K562 (cell line): ENCODE data around the gene TCF12. TPM values are rescaled to one million over a fixed set of nuclear protein-coding genes. Genes with fewer than 3 reads are reported as not detected.

Experiments used
- ATAC-seq: fragments of 200-7000 bp; cut with Tn5 transposase; 3 replicates; pipeline ENCODE4 v1.9.1; 2020; ENCODE audit warnings: moderate library complexity
- BruUV-seq: library from RNA; stranded (reverse); fragments of 400-500 nt; replicated peaks from 2 replicates; lab custom pipeline; 2021; lab: Mats Ljungman, UMichigan
- CTCF ChIA-PET: fragments of 300-600 bp; formaldehyde crosslinking; extraction: SDS; loops from one replicate; lab custom pipeline; 2021; ENCODE audit warnings: low intra/inter-chr PET ratio; lab: Yijun Ruan, JAX
- POLR2A ChIA-PET: fragments of 300-600, 350-650 bp; sonication (Branson Sonifier 250); formaldehyde crosslinking; extraction: SDS; loops from one replicate; lab custom pipeline; 2021; ENCODE audit warnings: antibody characterized with exemption, inconsistent platforms; lab: Yijun Ruan, JAX
- DNase-seq, 4 experiments: peaks; one replicate each; pipeline versions ENCODE4 v3.0.0 to v3.0.0-alpha.2; 2011 to 2018; ENCODE audit warnings: low spot score in 3 of 4, mixed read lengths in 3 of 4; ENCODE audit errors: extremely low read depth in 1 of 4
- FAIRE-seq: peaks from 2 replicates; lab custom pipeline; 2011; peaks lifted over from hg19 to GRCh38; lab: Jason Lieb, UNC
- H2AFZ ChIP-seq: 2 replicates; pipeline ENCODE4 v1.6.0; 2011; ENCODE audit warnings: low read depth, low read length, control low read depth, inconsistent platforms
- H3K27ac ChIP-seq: fragments of 200-600 bp; 3 replicates; pipeline ENCODE4 v1.8.0; 2011; ENCODE audit warnings: low read depth, mild to moderate bottlenecking, control low read depth, inconsistent platforms, low read length, moderate library complexity, mixed read lengths; ENCODE audit errors: extremely low read depth
- H3K27me3 ChIP-seq, 2 experiments: fragments of 300-600 bp in 1 of 2; 2 replicates in 1 of 2; 3 replicates in 1 of 2; pipeline versions ENCODE4 v1.6.0 to v1.8.0; 2011; ENCODE audit warnings: inconsistent platforms in 2 of 2, low read length in 2 of 2, mild to moderate bottlenecking in 1 of 2, mixed read lengths in 1 of 2, moderate library complexity in 1 of 2; ENCODE audit not compliant: control insufficient read depth in 2 of 2, insufficient read depth in 2 of 2
- H3K36me3 ChIP-seq: fragments of 300-600 bp; 3 replicates; pipeline ENCODE4 v1.8.0; 2011; ENCODE audit warnings: mild to moderate bottlenecking, low read length, inconsistent platforms; ENCODE audit not compliant: control insufficient read depth, insufficient read depth
- H3K4me1 ChIP-seq, 2 experiments: fragments of 200-600 bp in 1 of 2; replicated peaks in 1 of 2; 2 replicates in 1 of 2; 3 replicates in 1 of 2; pipeline versions ENCODE4 v1.5.1 to v1.8.0; 2011; ENCODE audit warnings: inconsistent platforms in 2 of 2, low read length in 2 of 2, mild to moderate bottlenecking in 1 of 2, mixed read lengths in 1 of 2, moderate library complexity in 1 of 2; ENCODE audit not compliant: control insufficient read depth in 2 of 2, insufficient read depth in 2 of 2
- H3K4me2 ChIP-seq: 2 replicates; pipeline ENCODE4 v1.6.1; 2011; ENCODE audit warnings: low read length, control low read depth, inconsistent platforms, mixed read lengths; ENCODE audit not compliant: insufficient read depth
- H3K4me3 ChIP-seq: fragments of 200-600 bp; sonication (generic), shearing (Covaris generic); 2 replicates; pipeline ENCODE4 v1.5.1; 2016; ENCODE audit warnings: control low read depth, inconsistent platforms
- H3K79me2 ChIP-seq: fragments of 200-600 bp; 3 replicates; pipeline ENCODE4 v1.8.0; 2011; ENCODE audit warnings: low read length, inconsistent platforms; ENCODE audit not compliant: control insufficient read depth, insufficient read depth
- H3K9ac ChIP-seq, 2 experiments: 2 replicates each; pipeline versions ENCODE4 v1.6.0 to v1.6.1; 2011; ENCODE audit warnings: low read depth in 2 of 2, low read length in 2 of 2, control low read depth in 1 of 2, inconsistent platforms in 1 of 2, mild to moderate bottlenecking in 1 of 2, mixed read lengths in 1 of 2; ENCODE audit not compliant: insufficient read depth in 1 of 2
- H3K9me1 ChIP-seq: one replicate; pipeline ENCODE4 v1.6.0; 2011; ENCODE audit warnings: inconsistent platforms, mild to moderate bottlenecking, low read length, moderate library complexity; ENCODE audit not compliant: control insufficient read depth, insufficient read depth
- H3K9me3 ChIP-seq: replicated peaks from 2 replicates; pipeline ENCODE4 v1.5.1; 2011; ENCODE audit warnings: low read depth, low read length, inconsistent platforms; ENCODE audit not compliant: control insufficient read depth, insufficient read depth
- H4K20me1 ChIP-seq: replicated peaks from 2 replicates; pipeline ENCODE4 v1.6.1; 2011; ENCODE audit warnings: low read length, inconsistent platforms, mixed read lengths; ENCODE audit not compliant: control insufficient read depth, insufficient read depth
- ARHGAP35 ChIP-seq: fragments of 450-650 bp; IDR thresholded peaks from 2 replicates; pipeline ENCODE4 v1.6.1; 2018; ENCODE audit not compliant: partially characterized antibody
- ATF6 ChIP-seq: sonication (generic); formaldehyde crosslinking; IDR thresholded peaks from 2 replicates; pipeline ENCODE4 v1.4.0; 2020; ENCODE audit warnings: mild to moderate bottlenecking, missing genetic modification reagents
- HMGN3 ChIP-seq: IDR thresholded peaks from 2 replicates; pipeline ENCODE4 v1.6.1; 2011; ENCODE audit warnings: borderline replicate concordance, low read depth, mild to moderate bottlenecking, mixed read lengths, low read length; ENCODE audit not compliant: insufficient read length; ENCODE audit errors: extremely low read depth
- KAT8 ChIP-seq: fragments of 450-650 bp; IDR thresholded peaks from 2 replicates; pipeline ENCODE4 v1.6.1; 2016; ENCODE audit warnings: low read depth, mild to moderate bottlenecking
- NFXL1 ChIP-seq: fragments of 450-650 bp; formaldehyde crosslinking; IDR thresholded peaks from 2 replicates; pipeline ENCODE4 v1.4.0; 2021; ENCODE audit warnings: mild to moderate bottlenecking
- U2AF1 ChIP-seq: fragments of 200-400 bp; formaldehyde crosslinking; optimal IDR thresholded peaks from 2 replicates; pipeline ENCODE3; 2017; ENCODE audit warnings: mild to moderate bottlenecking, low read depth, low read length, moderate library complexity
- WHSC1 ChIP-seq: IDR thresholded peaks from one replicate; pipeline ENCODE4 v1.6.1; 2012; ENCODE audit warnings: low read length, control low read depth, inconsistent platforms
- ZNF146 ChIP-seq: IDR thresholded peaks from one replicate; pipeline ENCODE4 v1.6.1; 2018; ENCODE audit warnings: missing compliant biosample characterization; ENCODE audit not compliant: unreplicated experiment
- ZNF174 ChIP-seq: fragments of 250-450 bp; sonication (Bioruptor Pico); IDR thresholded peaks from 2 replicates; pipeline ENCODE4 v1.4.0; 2020; ENCODE audit warnings: mild to moderate bottlenecking
- ZNF316 ChIP-seq: fragments of 450-650 bp; IDR thresholded peaks from 2 replicates; pipeline ENCODE4 v1.6.1; 2016
- ZNF695 ChIP-seq: fragments of 450-650 bp; formaldehyde crosslinking; IDR thresholded peaks from 2 replicates; pipeline ENCODE4 v1.4.0; 2020; ENCODE audit warnings: mild to moderate bottlenecking, moderate library complexity
- ZNF764 ChIP-seq: fragments of 250-450 bp; sonication (Bioruptor Pico); IDR thresholded peaks from 2 replicates; pipeline ENCODE4 v1.4.0; 2020; ENCODE audit warnings: low read depth, mild to moderate bottlenecking, moderate library complexity
- ZNF766 ChIP-seq: fragments of 200-800 bp; sonication (Bioruptor generic); conservative IDR thresholded peaks from 2 replicates; pipeline ENCODE4 v1.6.1; 2016; ENCODE audit warnings: missing genetic modification characterization, missing compliant biosample characterization
- WGBS: fragments of 100-300 bp; shearing (Covaris generic); methylation state at CpG from one replicate; pipeline ENCODE4 v1.1.6; 2016; ENCODE audit warnings: low coverage, mixed read lengths; ENCODE audit not compliant: insufficient coverage; ENCODE audit errors: missing lambda C conversion rate; 5-methylcytosine and 5-hydroxymethylcytosine counted together
- in situ Hi-C: fragments of 300-500 bp; cut with MboI; formaldehyde crosslinking; loops from 4 replicates; pipeline ENCODE4 v1.15.0; 2018; ENCODE audit warnings: inconsistent platforms, mixed read lengths
- intact Hi-C: fragments of 100-400 bp; cut with micrococcal nuclease; formaldehyde crosslinking; loops from 2 replicates; pipeline ENCODE4 v1.14.2; 2022
- polyA plus RNA-seq, 8 experiments: library from polyadenylated mRNA; depleted of rRNA in 4 of 8; stranded (reverse) in 5 of 8; unstranded in 3 of 8; fragments of >200 nt; fragmentation: Nextera tagmentation in 2 of 8; fragmentation: Illumina TruSeq in 1 of 8; extraction: Ambion mirVana in 2 of 8; extraction: Trizol in 1 of 8; gene quantifications; 2 replicates each; pipeline versions ENCODE4 v1.2.1 to v1.2.3, GENCODE V29; 2011 to 2014; ENCODE audit warnings: inconsistent platforms in 1 of 8, missing spikeins in 1 of 8
- total RNA-seq, 7 experiments: library from RNA; depleted of rRNA in 6 of 7; stranded (reverse); fragments of >200 nt in 6 of 7; fragmentation: Illumina TruSeq in 2 of 7; extraction: Trizol in 2 of 7; gene quantifications; 2 replicates each; pipeline versions ENCODE4 v1.2.1 to v1.2.3, GENCODE V29; 2011 to 2021; ENCODE audit warnings: low replicate concordance in 1 of 7
- TF ChIP-seq, protein P1 (sequence below): fragments of 250-450 bp; sonication (Bioruptor Pico); IDR thresholded peaks from 2 replicates; pipeline ENCODE4 v1.4.0; 2020; ENCODE audit warnings: borderline replicate concordance
- TF ChIP-seq, protein P2 (sequence below): fragments of 450-650 bp; formaldehyde crosslinking; IDR thresholded peaks from 2 replicates; pipeline ENCODE4 v1.4.0; 2020; ENCODE audit warnings: mild to moderate bottlenecking, mixed read lengths

The TCF12 gene
- total and polyA plus RNA-seq, 9 of the 15 experiments (the other 6 are each of a cell fraction or from before 2014, with no cell fraction given), result 10.5 to 132 (median 52.9) TPM

GRCh38 chr15:57193161-57193560 is 274.7 kb downstream of the TCF12 start:
- TF ChIP-seq ZNF764 (CRISPR knock-in tag), result no peak
- TF ChIP-seq, protein P1, sequence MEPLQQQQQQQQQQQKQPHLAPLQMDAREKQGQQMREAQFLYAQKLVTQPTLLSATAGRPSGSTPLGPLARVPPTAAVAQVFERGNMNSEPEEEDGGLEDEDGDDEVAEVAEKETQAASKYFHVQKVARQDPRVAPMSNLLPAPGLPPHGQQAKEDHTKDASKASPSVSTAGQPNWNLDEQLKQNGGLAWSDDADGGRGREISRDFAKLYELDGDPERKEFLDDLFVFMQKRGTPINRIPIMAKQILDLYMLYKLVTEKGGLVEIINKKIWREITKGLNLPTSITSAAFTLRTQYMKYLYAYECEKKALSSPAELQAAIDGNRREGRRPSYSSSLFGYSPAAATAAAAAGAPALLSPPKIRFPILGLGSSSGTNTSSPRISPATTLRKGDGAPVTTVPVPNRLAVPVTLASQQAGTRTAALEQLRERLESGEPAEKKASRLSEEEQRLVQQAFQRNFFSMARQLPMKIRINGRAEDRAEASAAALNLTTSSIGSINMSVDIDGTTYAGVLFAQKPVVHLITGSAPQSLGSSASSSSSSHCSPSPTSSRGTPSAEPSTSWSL (CRISPR knock-in tag), result no peak
- TF ChIP-seq ZNF146 (CRISPR knock-in tag), result no peak
- no peak for TF ChIP-seq ATF6 (CRISPR knock-in tag)
- TF ChIP-seq ZNF316, result no peak
- no peak for TF ChIP-seq ZNF766 (CRISPR knock-in tag)
- TF ChIP-seq WHSC1, result no peak
- no peak for TF ChIP-seq ZNF174 (CRISPR knock-in tag)
- TF ChIP-seq NFXL1 (CRISPR knock-in tag), result no peak
- TF ChIP-seq KAT8, result no peak
- no peak for TF ChIP-seq ARHGAP35
- no peak for TF ChIP-seq HMGN3
- TF ChIP-seq U2AF1, result no peak
- TF ChIP-seq ZNF695, result no peak
- TF ChIP-seq, protein P2, sequence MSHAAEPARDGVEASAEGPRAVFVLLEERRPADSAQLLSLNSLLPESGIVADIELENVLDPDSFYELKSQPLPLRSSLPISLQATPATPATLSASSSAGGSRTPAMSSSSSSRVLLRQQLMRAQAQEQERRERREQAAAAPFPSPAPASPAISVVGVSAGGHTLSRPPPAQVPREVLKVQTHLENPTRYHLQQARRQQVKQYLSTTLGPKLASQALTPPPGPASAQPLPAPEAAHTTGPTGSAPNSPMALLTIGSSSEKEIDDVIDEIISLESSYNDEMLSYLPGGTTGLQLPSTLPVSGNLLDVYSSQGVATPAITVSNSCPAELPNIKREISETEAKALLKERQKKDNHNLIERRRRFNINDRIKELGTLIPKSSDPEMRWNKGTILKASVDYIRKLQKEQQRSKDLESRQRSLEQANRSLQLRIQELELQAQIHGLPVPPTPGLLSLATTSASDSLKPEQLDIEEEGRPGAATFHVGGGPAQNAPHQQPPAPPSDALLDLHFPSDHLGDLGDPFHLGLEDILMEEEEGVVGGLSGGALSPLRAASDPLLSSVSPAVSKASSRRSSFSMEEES (CRISPR knock-in tag), result no peak
- ChIA-PET POLR2A (no interaction called here), CTCF (interaction anchor here (0.6 kb wide), 1 partner anchor 371 kb away, joined by 4 read pairs; no protein-coding TSS in a partner anchor)
- intact Hi-C loops, result no loop called here
- H3K9me3 ChIP-seq, result no peaks in the 10 kb centered on the region
- H3K36me3 ChIP-seq, result peaks cover 30% of the 10 kb centered on the region; the same call in 2 of the 3 replicates
- no peak overlapping the region for H2AFZ ChIP-seq
- H3K27me3 ChIP-seq, result no peaks in the 10 kb centered on the region
- H3K4me1 ChIP-seq, result no peaks in the 10 kb centered on the region
- in situ Hi-C loops, result no loop called here
- no peak overlapping the region for H3K4me2 ChIP-seq
- H3K79me2 ChIP-seq, result no peaks in the 10 kb centered on the region
- no peak for FAIRE-seq
- H4K20me1 ChIP-seq, result no peaks in the 10 kb centered on the region
- 80% methylated on average over 2 of the region's 2 CpGs for WGBS
- ATAC-seq, result no peak
- no TSS peak for BruUV-seq
- no peak overlapping the region for H3K9ac ChIP-seq
- DNase-seq, result no peak
- no peak overlapping the region for H3K27ac ChIP-seq
- no peak overlapping the region for H3K4me3 ChIP-seq
- no peaks in the 10 kb centered on the region for H3K9me1 ChIP-seq
